ENCODE results near the gene CTSZ.
A peak's percentile ranks its signal among the peaks of the same experiment; 100 is the strongest.
"Not testable (repeated sequence)": the region's sequence is repeated elsewhere in the genome, so short reads cannot be mapped to it uniquely, and the experiment has no call there.

CTSZ gene

DNA sequence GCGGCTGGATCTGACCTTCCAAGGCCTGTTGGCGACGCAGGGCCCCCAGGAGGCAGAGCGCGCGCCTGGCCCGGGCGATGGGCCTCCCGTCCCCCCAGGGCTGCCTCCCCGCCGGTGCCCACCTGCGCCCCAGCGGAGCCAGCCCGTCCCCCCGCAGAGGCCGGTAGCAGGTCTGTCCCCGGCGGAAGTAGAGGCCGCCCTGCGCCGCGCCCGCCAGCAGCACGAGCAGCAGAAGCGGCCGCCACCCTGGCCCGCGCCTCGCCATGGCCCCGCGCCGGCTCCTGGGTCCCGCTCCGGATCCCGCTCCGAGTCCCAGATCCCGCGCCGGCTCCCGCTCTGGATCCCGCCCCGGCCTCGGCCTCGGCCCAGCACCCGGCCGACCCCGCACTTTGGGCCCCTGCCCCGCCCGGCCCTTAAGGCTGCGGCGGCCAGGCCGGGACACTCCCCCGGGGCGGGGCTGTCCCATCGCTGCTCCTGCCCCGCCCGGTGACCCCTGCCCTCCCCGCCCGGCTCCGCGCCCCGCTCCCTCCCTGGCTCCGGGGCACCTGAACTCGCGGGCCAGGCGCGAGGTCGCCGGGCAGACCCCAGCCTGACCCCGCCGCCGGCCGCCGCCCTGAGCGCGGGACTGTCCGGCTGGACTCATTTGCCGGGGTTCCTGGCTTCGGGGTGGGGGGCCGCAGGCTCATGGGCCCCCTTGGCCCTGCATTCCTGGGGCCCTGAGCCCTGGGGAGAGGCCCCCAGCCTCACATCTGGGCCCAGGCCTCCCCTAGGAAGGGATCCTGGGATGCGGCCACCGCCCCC, at the start of gene CTSZ:
TSS of gene CTSZ (minus strand) at position 391 of the 801 bp plus-strand sequence. CDS start at position 265, 126 bp downstream.
- DNase-seq = peak; percentile 63

- DNase-seq = peak; percentile 36
These were observed 48.2 kb upstream of the CTSZ start for GRCh38 chr20:59055302-59055701.

GRCh38 chr20:59051666-59052185, 44.7 kb upstream of the CTSZ start:
- no peak for DNase-seq

GRCh38 chr20:59050437-59050836, 43.4 kb upstream of the CTSZ start:
- DNase-seq = no peak

- DNase-seq = no peak
These were observed 41.6 kb upstream of the CTSZ start for GRCh38 chr20:59048681-59049030.

DNA sequence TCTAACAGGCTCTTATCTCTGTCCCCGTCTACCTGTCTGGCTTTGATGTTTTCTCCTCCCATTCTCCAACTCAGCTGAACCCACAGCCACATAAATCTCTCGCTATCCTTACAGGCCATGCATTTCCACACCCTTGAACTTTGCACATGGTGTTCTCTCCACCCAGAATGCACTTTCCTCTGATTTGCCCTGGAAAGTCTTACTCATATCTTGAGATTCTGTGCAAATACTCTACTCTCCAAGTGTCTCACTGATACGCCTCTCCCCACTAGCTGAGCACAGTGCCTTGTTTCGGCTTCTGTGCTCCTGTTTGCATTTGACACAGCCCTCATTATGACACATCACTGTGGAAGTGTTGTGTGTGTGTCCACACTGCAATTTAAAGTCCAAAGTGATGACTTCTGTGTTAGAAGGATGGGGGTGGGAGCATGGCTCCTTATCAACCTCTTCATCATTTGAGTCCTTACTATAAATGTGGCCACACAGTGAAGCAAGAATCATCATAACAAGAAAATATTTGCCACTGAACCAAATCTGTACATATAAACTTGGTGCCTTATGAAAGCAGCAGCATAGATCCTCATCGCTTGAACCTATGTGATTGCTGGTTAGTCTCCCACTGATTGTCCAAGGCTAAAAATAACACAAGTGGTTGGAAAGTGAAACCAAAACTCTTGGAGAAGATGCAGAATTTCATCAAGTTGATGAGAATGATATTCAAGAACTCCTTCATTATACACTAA, 41.1 kb upstream of the CTSZ start:
- no peak for DNase-seq

DNA sequence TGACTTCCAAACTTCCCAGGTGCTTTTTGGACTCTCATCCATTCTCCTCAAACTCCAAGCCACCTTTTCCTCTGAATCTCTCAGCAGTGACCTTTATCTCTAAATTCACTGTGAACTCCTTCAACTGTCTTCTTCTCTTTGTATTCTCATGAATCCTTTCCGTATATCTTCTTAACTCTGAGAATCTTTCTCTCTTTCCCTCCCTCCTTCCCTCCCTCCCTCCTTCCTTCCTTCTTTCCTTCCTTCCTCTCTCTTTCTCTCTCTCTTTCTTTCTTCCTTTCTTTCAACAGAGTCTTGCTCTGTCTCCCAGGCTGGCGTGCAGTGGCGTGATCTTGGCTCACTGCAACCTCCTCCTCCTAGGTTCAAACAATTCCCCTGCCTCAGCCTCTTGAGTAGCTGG, 39.8 kb upstream of the CTSZ start:
- DNase-seq = no peak

DNA sequence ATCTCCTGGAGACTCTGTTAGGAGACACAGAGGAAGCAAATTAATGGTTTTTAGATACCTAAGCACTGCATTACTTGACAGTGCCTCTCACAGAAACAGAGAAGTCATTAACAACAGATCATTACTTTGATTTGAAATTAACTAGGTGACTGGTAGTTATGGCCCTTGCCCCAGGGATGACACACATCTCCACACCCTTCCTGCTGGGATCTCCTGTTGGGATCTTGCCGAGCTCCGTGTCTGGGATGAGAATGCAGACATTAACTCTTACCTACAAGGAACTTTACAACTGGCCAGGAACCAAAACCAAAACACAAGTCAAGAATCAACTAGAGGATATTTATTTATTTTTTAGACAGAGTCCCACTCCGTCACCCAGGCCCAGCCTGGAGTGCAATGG, 37.7 kb upstream of the CTSZ start:
- no peak for DNase-seq

DNA sequence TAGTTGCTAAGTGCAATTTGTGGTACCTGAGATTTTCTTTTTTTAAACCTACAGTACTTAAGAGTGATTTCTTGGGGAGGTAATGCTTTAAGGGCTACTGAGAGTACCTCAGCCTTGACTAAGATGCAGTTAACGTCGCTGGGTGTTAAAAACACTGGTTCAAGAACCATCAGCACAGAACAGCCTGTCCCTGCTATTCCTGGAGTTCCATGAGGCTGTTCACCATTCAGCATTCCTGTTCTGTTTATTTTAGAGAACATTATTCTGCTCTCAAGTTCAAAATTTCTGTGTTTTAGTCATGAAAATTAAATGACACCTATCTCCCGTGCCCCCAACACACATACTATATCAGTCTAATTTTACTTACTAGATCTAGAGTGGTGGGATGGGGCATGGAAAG, 37.2 kb upstream of the CTSZ start:
- no peak for DNase-seq

GRCh38 chr20:59043698-59044097, 36.6 kb upstream of the CTSZ start:
- DNase-seq = no peak

DNA sequence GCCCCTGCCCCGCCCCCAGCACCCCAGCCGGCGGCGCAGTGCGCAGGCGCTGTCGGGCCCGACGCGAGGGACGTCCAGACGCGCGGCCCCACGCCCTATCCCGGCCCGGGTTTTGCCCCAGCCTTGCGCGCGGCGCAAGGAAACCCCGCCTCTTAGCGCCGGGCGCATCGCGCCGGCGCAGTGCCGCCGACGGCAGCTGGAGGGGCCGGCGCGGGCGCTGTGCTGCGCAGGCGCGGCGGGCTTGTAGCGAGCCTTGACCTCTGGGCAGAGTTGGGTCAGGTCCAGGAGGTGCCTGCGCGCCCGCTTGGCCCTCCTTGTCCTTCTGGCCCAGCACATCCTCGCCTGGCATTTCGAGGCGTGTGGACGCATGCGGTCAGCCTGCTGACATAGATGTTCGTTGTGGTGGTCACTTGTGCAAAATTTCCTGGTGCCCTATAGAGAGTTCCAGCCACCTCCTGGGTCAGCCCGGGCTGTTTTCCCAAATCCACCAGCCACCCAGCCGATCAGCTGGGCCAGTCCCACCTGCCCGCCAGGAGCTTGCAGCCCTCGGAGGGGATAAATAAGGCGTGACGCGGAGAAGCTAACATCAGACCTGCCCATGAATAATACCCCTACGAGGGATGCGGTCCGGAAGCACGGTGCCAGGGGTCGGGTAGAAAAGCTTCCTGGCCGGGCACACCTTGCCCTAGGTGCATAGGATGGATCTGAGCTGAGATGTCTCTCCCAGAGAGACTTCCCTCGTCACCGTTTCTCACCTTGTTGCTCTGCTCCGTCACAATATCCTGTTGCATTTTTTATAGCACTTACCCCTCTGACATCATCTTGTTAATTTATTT, 36.0 kb upstream of the CTSZ start:
- DNase-seq = peak; percentile 96

DNA sequence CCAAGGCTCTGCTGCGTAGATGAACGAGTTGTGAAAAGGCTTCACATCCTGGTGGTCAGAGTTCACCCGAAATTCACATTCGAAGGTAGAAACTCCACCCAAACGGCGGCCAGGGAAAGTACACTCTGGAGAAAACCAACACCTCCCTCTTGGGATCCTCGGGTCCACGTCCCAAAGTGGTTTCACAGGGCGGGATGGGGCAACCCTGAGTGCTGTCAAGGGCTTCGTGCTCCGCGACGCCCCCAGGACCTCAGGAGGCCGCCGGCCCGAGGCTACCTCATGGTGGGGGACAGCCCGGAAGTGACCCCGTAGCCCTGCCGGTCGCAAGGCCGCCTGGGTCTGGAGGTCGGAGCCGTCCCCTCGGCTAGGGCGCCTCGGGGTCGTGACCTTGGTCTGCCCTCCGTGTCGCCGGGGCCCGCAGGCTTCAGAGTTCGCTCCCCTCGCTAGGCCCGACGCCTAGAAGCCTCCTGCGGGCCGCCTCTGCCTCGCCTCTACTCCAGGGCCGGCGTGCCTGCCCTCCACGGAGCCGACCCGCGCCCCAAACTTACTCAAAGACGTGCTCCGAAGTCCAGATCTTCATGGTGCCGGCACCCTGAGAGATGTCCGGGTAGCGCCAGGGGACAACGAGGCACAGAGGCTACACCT, 35.2 kb upstream of the CTSZ start, which contains the start of gene PRELID3B:
TSS of gene PRELID3B (minus strand) at position 636 of the 645 bp plus-strand sequence. CDS start at position 580, 56 bp downstream.
- DNase-seq = no peak

DNA sequence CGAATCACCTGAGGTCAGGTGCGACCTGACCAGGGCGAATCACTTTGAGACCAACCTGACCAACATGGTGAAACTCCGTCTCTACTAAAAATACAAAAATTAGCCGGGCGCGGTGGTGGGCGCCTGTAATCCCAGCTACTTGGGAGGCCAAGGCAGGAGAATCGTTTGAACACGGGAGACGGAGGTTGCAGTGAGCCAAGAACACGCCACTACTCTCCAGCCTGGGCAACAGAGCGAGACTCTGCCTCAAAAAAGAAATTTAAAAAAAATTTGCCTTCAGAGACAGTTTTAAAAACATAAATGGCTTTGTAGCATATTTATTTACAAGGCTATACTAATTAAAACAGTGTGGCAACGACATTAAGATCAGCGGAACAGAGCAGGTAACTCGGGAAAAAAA, 34.4 kb upstream of the CTSZ start:
- DNase-seq = not testable (repeated sequence)

DNA sequence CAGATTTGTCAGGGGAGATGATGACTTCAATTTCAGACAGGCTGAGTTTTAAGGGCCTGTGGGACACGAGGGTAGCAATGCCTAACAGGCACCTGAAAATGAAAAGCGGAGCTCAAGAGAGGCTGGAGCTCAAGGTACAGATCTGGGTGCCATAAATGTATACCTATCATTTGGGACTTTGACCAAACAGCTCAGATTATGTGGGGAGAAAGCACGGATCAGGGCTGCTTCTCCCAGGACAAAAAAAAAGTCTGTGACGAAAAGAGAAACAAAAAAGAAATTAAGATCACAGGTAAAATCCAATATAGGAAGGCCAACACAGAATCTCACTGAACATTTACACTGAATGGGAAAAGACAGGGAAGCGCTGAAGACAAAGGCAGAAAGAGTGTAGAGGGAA, 33.6 kb upstream of the CTSZ start:
- no peak for DNase-seq

GRCh38 chr20:59039233-59039632, 32.2 kb upstream of the CTSZ start:
- no peak for DNase-seq

GRCh38 chr20:59037386-59037785, 30.3 kb upstream of the CTSZ start:
- DNase-seq = no peak

GRCh38 chr20:59035381-59035780, 28.3 kb upstream of the CTSZ start:
- no peak for DNase-seq

DNA sequence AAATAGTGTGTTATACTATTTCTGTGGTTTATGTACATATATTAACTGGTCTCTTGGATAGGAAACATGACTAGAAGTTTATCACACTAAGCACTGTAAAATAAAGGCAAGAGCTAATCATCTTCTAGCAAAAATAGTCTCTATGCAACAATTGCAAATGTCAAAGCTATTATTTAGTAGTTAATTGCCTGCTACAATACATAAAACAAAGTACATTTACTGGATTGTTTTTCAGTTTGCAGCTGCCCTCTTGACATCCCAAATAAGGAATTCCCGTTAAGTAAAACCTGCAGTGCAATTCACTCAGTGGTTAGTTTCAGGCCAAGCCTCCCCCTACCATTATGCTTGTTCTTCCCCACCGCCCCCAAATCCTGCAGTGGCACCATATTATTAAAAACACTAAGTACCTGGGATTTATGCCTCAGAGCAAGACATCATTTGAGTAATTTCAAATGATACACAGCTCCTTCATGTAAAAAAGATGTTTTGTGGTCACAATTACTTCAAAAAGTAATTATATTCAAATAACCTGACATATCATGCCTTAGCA, 26.6 kb upstream of the CTSZ start:
- no peak for DNase-seq

- DNase-seq = no peak
These were observed 26.0 kb upstream of the CTSZ start for GRCh38 chr20:59033093-59033492.

GRCh38 chr20:59032713-59033059, 25.6 kb upstream of the CTSZ start:
- DNase-seq = no peak

DNA sequence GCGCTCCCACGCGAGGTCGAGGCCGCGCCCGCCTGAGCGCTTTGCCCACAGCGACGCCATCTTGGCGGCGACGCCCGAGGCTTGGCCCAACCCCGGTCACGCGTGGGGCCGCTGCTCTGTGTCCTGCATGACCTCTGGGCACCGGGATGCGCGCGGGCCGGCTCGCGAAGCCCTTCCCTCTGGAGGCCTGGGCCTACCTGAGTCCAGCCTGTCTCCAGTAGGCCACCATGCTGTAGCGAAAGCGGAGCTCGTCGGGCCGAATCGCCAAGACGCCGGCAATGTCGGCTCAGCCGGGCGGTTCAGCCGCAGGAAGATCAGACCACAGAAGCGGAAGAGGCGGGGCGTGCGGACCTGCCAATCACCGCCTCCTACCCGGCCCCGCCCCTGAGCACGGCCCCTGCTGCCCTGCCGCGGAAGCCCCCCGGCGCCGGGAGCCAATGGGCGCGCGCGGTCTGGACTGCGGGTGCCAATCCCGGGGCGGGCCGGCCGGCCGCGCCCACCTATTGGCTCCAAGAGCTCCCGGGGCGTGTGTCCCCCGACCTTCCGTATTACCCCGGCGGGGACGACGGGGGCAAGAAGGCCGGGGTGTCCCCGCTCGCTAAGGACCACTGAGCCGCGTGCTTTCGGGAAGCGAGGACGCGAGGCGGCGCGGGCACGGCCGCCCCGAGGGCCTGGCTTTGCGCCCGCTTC, 25.1 kb upstream of the CTSZ start, which contains the start of gene ATP5F1E:
TSS of gene ATP5F1E (minus strand) at position 313 of the 690 bp plus-strand sequence. CDS start at position 229, 84 bp downstream.
- peak; percentile 99 for DNase-seq

Data from CD4-positive, alpha-beta T cell treated with Interleukin-17A for 4 hours (primary cell).